IPS-11a (cell line): Measurements from ENCODE around the gene SHISA8.
"Not testable (repeated sequence)": the region's sequence is repeated elsewhere in the genome, so short reads cannot be mapped to it uniquely, and the experiment has no call there.

Experiments
- H3K4me3 ChIP-seq: one replicate; pipeline ENCODE4 v1.5.1; 2013; ENCODE audit warnings: low read depth, low read length, control low read depth

SHISA8 gene

GRCh38 chr22:41915035-41915785 is at the start of gene SHISA8:
Gene SHISA8 (minus strand): TSS chr22:41915074. CDS start chr22:41914667, 407 bp downstream.
- H3K4me3 ChIP-seq, result peak within 1 kb of the TSS; percentile 33

- no peak overlapping the region for H3K4me3 ChIP-seq
Measured at GRCh38 chr22:41964112-41964491, 49.2 kb upstream of the SHISA8 start.

GRCh38 chr22:41963453-41964111 is 48.7 kb upstream of the SHISA8 start:
- no peak overlapping the region for H3K4me3 ChIP-seq

GRCh38 chr22:41957941-41958556 is 43.2 kb upstream of the SHISA8 start:
- no peak overlapping the region for H3K4me3 ChIP-seq

GRCh38 chr22:41952713-41953112 is 37.8 kb upstream of the SHISA8 start:
- H3K4me3 ChIP-seq, result no peak overlapping the region

GRCh38 chr22:41951898-41952474 is 37.1 kb upstream of the SHISA8 start, which contains the start of gene SMIM45:
Gene SMIM45 (plus strand): TSS chr22:41952150.
- H3K4me3 ChIP-seq, result no peak within 1 kb of the TSS

- no peak overlapping the region for H3K4me3 ChIP-seq
Measured at GRCh38 chr22:41949297-41949965, 34.6 kb upstream of the SHISA8 start.

GRCh38 chr22:41948928-41949296 is 34.0 kb upstream of the SHISA8 start:
- H3K4me3 ChIP-seq, result not testable (repeated sequence)

- no peak overlapping the region for H3K4me3 ChIP-seq
Measured at GRCh38 chr22:41948142-41948541, 33.3 kb upstream of the SHISA8 start.

- H3K4me3 ChIP-seq, result no peak overlapping the region
Measured at GRCh38 chr22:41947424-41948080, 32.7 kb upstream of the SHISA8 start.

GRCh38 chr22:41946629-41947423 is 32.0 kb upstream of the SHISA8 start, which contains the start of gene CENPM:
Gene CENPM (minus strand): TSS chr22:41947152. CDS start chr22:41947076, 76 bp downstream.
- H3K4me3 ChIP-seq, result peak within 1 kb of the TSS; percentile 72

GRCh38 chr22:41943661-41944209 is 28.9 kb upstream of the SHISA8 start:
- no peak overlapping the region for H3K4me3 ChIP-seq

- H3K4me3 ChIP-seq, result no peak overlapping the region
Measured at GRCh38 chr22:41940832-41941765, 26.2 kb upstream of the SHISA8 start.

- H3K4me3 ChIP-seq, result no peak overlapping the region
Measured at GRCh38 chr22:41939981-41940831, 25.3 kb upstream of the SHISA8 start.

- H3K4me3 ChIP-seq, result no peak overlapping the region
Measured at GRCh38 chr22:41936894-41937169, 22.0 kb upstream of the SHISA8 start.

GRCh38 chr22:41935509-41935908 is 20.6 kb upstream of the SHISA8 start:
- no peak overlapping the region for H3K4me3 ChIP-seq

- H3K4me3 ChIP-seq, result no peak overlapping the region
Measured at GRCh38 chr22:41935015-41935351, 20.1 kb upstream of the SHISA8 start.
